Left renal pelvis (tissue), 4 donors: ENCODE results near the gene CFAP298. TPM values are rescaled to one million over a fixed set of nuclear protein-coding genes. Genes with fewer than 3 reads are reported as not detected.
A peak's percentile ranks its signal among the peaks of the same experiment; 100 is the strongest.
"Not testable (repeated sequence)": the region's sequence is repeated elsewhere in the genome, so short reads cannot be mapped to it uniquely, and the experiment has no call there.

Source experiments
- DNase-seq, 4 donors: peaks; one replicate each; pipeline ENCODE4 v3.0.0-alpha.2; 2013; ENCODE audit warnings: low read depth in 4 of 4, low spot score in 3 of 4
- polyA plus RNA-seq, 4 donors: library from polyadenylated mRNA; unstranded; fragments of 120-200 nt; gene quantifications; one replicate each; pipeline ENCODE4 v1.2.1, GENCODE V29; 2013; ENCODE audit not compliant: insufficient read length in 4 of 4

The CFAP298 gene
- polyA plus RNA-seq, 4 donors = 39.5 to 81.1 (median 65.7) TPM

- DNase-seq = peak; percentile 69 to 80 (median 76)
Observed at GRCh38 chr21:32569261-32570230, 42.6 kb downstream of the CFAP298 start.

GRCh38 chr21:32567626-32568025, 44.6 kb downstream of the CFAP298 start:
- no peak for DNase-seq

DNA sequence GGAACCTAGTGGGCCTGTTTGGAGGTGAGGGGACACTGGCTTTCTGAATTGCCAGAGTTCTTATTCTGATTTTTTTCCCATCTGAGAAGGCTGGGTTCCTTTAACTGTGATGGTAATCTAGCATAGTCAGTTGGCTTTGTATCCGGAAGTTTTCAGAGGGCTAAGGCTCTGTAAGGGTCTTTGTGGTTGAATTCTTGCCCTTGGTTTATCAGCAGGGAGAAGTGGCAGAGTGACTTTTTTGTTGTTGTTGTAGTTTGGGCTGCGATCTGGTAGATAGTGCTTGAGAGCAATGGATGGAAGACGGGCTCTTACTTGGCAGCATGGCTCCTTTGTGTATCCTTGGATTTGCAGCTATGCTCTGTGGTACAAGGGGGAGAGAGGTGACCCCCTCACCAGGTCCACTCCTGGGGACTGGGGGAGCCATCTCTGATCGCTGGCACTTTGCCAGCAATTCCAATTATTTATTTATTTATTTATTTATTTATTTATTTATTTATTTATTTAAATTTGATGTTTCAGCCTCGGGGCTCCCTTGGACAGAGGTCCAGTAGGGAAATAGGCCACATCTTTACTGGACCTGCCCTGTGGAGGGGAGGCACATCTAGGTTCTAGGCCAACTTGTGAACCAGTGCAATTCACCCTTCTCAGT, 45.3 kb downstream of the CFAP298 start:
- no peak for DNase-seq

- no peak for DNase-seq
Observed at GRCh38 chr21:32565856-32566465, 46.2 kb downstream of the CFAP298 start.

DNA sequence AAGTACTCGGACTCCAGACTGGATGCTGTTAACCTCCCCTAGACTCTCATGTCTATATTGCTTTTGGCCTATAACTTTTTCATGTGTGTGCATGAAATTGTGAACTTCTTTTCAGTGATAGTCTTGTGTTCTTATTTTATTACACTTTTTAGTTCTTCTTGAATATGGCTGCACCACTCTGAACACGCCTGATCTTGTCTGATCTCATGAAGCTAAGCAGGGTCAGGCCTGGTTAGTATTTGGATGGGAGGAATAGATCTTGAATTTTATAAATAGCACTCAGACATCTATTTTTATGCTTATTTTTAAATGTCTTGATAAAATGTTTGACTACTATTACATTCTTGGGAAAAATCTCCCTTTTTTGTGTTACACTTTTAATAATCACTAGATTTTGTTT, 49.3 kb downstream of the CFAP298 start:
- DNase-seq = no peak

GRCh38 chr21:32562426-32562825, 49.8 kb downstream of the CFAP298 start:
- DNase-seq = no peak

GRCh38 chr21:32561476-32561875, 50.7 kb downstream of the CFAP298 start:
- not testable (repeated sequence) for DNase-seq

DNA sequence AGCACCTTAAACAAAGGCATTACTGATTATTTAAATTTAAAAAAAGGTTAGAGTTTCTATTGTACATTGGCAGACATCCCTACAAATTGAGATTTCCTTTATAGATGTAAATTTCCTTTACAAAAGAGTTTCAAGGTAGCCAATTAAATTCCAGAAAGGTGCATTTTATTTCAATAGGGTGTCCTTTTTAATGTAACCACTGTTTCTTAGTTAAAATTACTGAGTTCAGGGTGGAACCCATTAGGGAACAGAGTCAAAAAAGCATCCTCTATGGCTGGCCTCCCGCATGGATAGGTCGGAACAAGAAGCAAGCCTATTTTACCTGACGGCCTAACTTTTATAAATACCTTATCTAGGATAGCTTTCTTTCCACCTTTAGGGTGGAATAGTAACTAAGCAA, 51.3 kb downstream of the CFAP298 start:
- DNase-seq = no peak

GRCh38 chr21:32559006-32559610, 53.1 kb downstream of the CFAP298 start:
- no peak for DNase-seq

DNA sequence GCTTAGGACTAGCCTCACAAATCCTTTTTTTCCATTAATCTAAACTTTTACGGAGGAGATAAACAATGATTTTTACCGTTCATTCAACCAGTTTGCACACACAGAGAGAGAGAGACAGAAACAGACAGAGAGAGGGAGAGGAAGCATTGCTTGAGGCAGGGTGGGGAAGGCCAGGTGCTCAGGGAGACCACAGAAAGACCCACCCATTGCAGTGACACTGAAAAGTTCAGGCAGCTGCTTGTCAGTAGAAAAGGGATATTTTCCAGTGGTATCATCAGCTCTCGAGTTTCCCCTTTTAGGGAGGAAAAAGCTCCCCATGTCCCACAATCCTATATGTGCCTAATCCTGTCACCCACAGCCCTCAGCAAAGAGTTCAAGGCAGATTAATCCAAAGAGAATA, 54.1 kb downstream of the CFAP298 start:
- DNase-seq = no peak

DNA sequence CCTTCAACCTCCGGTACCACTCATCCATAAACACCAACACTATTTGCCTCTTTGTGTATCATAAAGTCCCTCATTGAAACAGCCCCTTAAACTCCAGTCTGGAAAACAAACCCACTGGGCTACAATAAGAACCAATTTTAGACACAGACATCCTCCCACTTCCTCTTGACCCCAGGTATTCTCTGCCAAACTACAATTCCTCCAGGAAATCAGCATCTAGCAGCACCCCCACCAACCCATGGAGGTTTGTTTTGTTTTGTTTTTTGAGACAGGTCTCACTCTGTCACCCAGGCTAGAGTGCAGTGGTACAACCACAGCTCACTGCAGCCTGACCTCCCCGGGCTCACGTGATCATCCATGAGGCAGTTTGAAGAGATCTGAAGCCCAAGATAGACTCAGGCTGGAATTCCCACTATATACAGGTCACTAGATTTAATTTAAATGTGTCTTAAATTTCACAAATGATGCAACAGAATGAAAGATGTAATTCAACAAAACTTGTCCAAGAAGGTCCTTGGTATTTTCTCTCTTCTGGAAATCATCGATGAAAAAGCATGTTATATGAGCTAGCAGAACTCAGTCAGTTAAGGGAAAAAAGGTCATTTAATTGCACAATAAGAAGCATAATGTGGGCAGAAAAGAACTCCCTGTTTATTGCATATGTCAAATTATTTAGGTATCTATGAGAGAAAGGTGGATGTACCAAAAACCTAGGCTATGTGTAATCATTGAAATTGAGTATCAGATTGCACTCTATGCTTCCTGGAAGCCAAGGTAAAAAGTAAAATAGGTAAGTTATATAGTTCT, 57.1 kb downstream of the CFAP298 start:
- no peak for DNase-seq

- no peak for DNase-seq
Observed at GRCh38 chr21:32549886-32550285, 62.3 kb downstream of the CFAP298 start.

GRCh38 chr21:32549440-32549839, 62.7 kb downstream of the CFAP298 start:
- no peak for DNase-seq

Other genes starting within 250 kb of the CFAP298 start
- 10 to 100 TPM; 10.2 to 13.8 (median 11.8) TPM for gene URB1, start 219.4 kb downstream of the CFAP298 start, polyA plus RNA-seq
- gene EVA1C, start 199.7 kb downstream of the CFAP298 start, polyA plus RNA-seq = 1 to 10 TPM; 1.3 to 3.9 (median 2.4) TPM
- gene TCP10L, start 26.9 kb downstream of the CFAP298 start, polyA plus RNA-seq = 1 to 10 TPM in 3 of 4 donors, under 1 TPM in 1; 0.60 to 2.6 (median 2.0) TPM
- gene SYNJ1, start 115.6 kb upstream of the CFAP298 start, polyA plus RNA-seq = 10 to 100 TPM; 10.5 to 17.4 (median 15.7) TPM
- gene PAXBP1, start 159.4 kb upstream of the CFAP298 start, polyA plus RNA-seq = 10 to 100 TPM; 57.8 to 98.2 (median 79.2) TPM